ENCODE measurements around the gene SLC45A1. TPM values are rescaled to one million over a fixed set of nuclear protein-coding genes. Genes with fewer than 3 reads are reported as not detected.

The SLC45A1 gene
- total RNA-seq, 1 experiment from 2014 or later = 0.20 TPM

DNA sequence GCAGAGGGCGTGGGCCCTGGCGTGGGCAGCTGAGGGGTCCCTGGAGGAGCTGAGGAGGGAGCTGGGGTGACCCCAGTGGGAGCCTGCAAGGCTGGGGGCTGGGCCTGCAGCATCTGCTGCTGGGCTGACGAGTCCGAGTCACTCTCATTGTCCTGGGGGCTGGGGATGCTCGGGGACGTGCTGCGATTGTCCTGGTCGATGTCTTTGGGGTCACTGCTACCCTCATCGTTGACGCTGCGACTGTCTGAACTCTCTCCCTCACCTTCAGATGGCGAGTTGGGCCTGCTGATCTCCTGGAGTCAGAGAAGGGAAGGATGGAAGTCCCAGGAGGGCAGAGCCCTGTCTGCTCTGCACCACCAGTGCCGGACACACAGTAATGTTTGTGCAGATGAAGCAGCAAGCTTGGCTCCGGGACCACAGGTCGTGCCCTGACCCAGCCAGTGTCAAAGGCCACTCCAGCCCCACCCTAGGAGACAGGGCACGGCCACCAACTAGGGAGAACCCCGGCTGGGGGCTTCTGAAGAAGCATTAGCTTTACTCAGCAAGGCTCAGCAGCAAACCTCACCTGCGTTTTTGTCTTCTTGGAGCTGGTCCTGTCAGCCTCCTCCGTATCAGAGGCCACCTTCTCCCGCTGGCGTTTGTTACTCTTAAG lies 43.4 kb downstream of the SLC45A1 start:
- ChIA-PET CTCF (no interaction called here), POLR2A (ENCODE audit: unreplicated experiment) (no interaction called here)
- Histone ChIP-seq H3K4me3 (no peak overlapping the region), H3K9me2 (ENCODE audit: insufficient read depth) (no peaks in the 10 kb centered on the region), H3F3A (ENCODE audit: insufficient read depth, low read depth) (no peaks in the 10 kb centered on the region), H3K79me2 (ENCODE audit: low read depth) (no peaks in the 10 kb centered on the region), H3K27me3 (ENCODE audit: insufficient read depth, low read depth) (no peaks in the 10 kb centered on the region), H3K4me1 (replicated peaks; ENCODE audit: insufficient read depth) (no peaks in the 10 kb centered on the region), H3K36me3 (ENCODE audit: low read depth) (no peaks in the 10 kb centered on the region), H3K4me2 (no peak overlapping the region), H2AFZ (no peak overlapping the region), H4K20me1 (ENCODE audit: insufficient read depth) (no peaks in the 10 kb centered on the region), H3K9me3 (ENCODE audit: insufficient read depth, low read depth) (no peaks in the 10 kb centered on the region), H3K27ac (no peak overlapping the region)
- BruUV-seq (replicated peaks) = TSS peak; percentile 22
- TF ChIP-seq CTCF (conservative IDR thresholded peaks at IDR 0.05) = no peak
- TF ChIP-seq EZH2 (IDR thresholded peaks at IDR 0.05; ENCODE audit: low read depth) = no peak
- intact Hi-C loops (cut with micrococcal nuclease; ENCODE audit: unreplicated experiment) = no loop called here
- no peak for DNase-seq

GRCh38 chr1:8362701-8363101 lies 44.8 kb downstream of the SLC45A1 start:
- Histone ChIP-seq H3K4me2 (no peak overlapping the region), H3K9me3 (ENCODE audit: insufficient read depth, low read depth) (no peaks in the 10 kb centered on the region), H2AFZ (no peak overlapping the region), H4K20me1 (ENCODE audit: insufficient read depth) (no peaks in the 10 kb centered on the region), H3K27me3 (ENCODE audit: insufficient read depth, low read depth) (no peaks in the 10 kb centered on the region), H3K4me3 (no peak overlapping the region), H3F3A (ENCODE audit: insufficient read depth, low read depth) (no peaks in the 10 kb centered on the region), H3K36me3 (ENCODE audit: low read depth) (no peaks in the 10 kb centered on the region), H3K9me2 (ENCODE audit: insufficient read depth) (no peaks in the 10 kb centered on the region), H3K79me2 (ENCODE audit: low read depth) (no peaks in the 10 kb centered on the region; the same call in 1 of the 2 replicates), H3K4me1 (replicated peaks; ENCODE audit: insufficient read depth) (no peaks in the 10 kb centered on the region), H3K27ac (no peak overlapping the region)
- no peak for DNase-seq
- intact Hi-C loops (cut with micrococcal nuclease; ENCODE audit: unreplicated experiment) = no loop called here
- POLR2A ChIA-PET (ENCODE audit: unreplicated experiment) = no interaction called here
- TF ChIP-seq CTCF (conservative IDR thresholded peaks at IDR 0.05) (no peak), EZH2 (IDR thresholded peaks at IDR 0.05; ENCODE audit: low read depth) (no peak)
- CTCF ChIA-PET = interaction anchor here (0.6 kb wide), 1 partner anchor 699 kb away, joined by 4 read pairs; no protein-coding TSS in a partner anchor
- BruUV-seq (replicated peaks) = no TSS peak

DNA sequence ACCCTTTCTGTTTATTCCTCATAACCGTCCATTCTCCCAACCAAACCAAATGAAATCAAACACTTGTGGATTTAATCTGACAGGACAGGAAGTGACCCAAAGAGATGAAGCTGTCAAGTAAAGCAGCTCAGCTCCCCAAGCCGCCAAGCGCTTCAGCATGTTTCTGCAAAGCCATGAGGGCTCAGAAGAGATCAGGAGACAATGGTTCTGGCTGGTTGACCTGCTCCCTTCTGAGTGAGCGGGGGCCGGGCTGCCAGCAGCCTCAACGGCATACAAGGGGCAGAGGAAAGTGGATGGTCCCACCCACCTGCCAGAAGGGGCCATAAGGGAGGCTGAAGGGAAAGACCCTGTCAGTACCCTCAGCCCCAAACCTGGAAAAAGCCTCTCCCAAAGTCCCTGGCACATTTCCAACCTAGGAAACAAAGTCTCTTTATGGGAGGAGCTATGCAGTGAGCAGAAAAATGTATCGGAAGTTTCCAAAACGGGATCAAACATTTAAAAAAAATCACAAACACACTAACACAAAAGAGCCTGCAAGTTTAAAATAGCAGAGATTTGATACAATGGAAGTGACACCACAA lies 45.4 kb downstream of the SLC45A1 start:
- no peak for DNase-seq
- Histone ChIP-seq H3K9me2 (ENCODE audit: insufficient read depth) (no peaks in the 10 kb centered on the region), H3K36me3 (ENCODE audit: low read depth) (no peaks in the 10 kb centered on the region), H3K4me3 (no peak overlapping the region), H3K4me2 (no peak overlapping the region), H3K4me1 (replicated peaks; ENCODE audit: insufficient read depth) (no peaks in the 10 kb centered on the region), H3K27me3 (ENCODE audit: insufficient read depth, low read depth) (no peaks in the 10 kb centered on the region), H3K79me2 (ENCODE audit: low read depth) (no peaks in the 10 kb centered on the region; the same call in 1 of the 2 replicates), H2AFZ (no peak overlapping the region), H4K20me1 (ENCODE audit: insufficient read depth) (no peaks in the 10 kb centered on the region), H3F3A (ENCODE audit: insufficient read depth, low read depth) (no peaks in the 10 kb centered on the region), H3K9me3 (ENCODE audit: insufficient read depth, low read depth) (no peaks in the 10 kb centered on the region), H3K27ac (no peak overlapping the region)
- no peak for TF ChIP-seq EZH2 (IDR thresholded peaks at IDR 0.05; ENCODE audit: low read depth)
- TF ChIP-seq CTCF (conservative IDR thresholded peaks at IDR 0.05) = no peak
- intact Hi-C loops (cut with micrococcal nuclease; ENCODE audit: unreplicated experiment) = no loop called here
- CTCF ChIA-PET = no interaction called here
- no TSS peak for BruUV-seq (replicated peaks)
- POLR2A ChIA-PET (ENCODE audit: unreplicated experiment) = interaction anchor here (0.9 kb wide), 1 partner anchor 215 kb away, joined by 3 read pairs; no protein-coding TSS in a partner anchor

Data from PC-9 (cell line).